Upper lobe of left lung (tissue), 4 donors: ENCODE data around the gene HLA-DPA1.

ENCODE experiments used
- CTCF ChIP-seq, 6 experiments: fragments of 450-650 bp in 4 of 6; fragments of 200-600 bp in 2 of 6; sonication (generic) in 2 of 6; IDR thresholded peaks; one replicate each; pipeline ENCODE4 v1.5.1; 2016 to 2019; ENCODE audit warnings: antibody characterized with exemption in 6 of 6
- POLR2A ChIP-seq, 4 donors: fragments of 450-650 bp; IDR thresholded peaks; one replicate each; pipeline ENCODE4 v1.5.1; 2016 to 2017; ENCODE audit warnings: antibody characterized with exemption in 4 of 4, mild to moderate bottlenecking in 2 of 4
- POLR2AphosphoS5 ChIP-seq, 2 donors: sonication (generic); formaldehyde crosslinking; IDR thresholded peaks; one replicate each; pipeline ENCODE4 v1.5.1; 2017; ENCODE audit warnings: antibody characterized with exemption in 2 of 2

- TF ChIP-seq POLR2A (IDR thresholded peaks at IDR 0.05) (no peak), CTCF (IDR thresholded peaks at IDR 0.05) (no peak), POLR2AphosphoS5 (IDR thresholded peaks at IDR 0.05) (no peak)
Measured at GRCh38 chr6:33018418-33018817, 55.0 kb downstream of the HLA-DPA1 start.
